A549 (cell line): ENCODE results near the gene FOXK1.

Experiments used
- CEBPB ChIP-seq, 2 experiments: fragments of >200 bp in 1 of 2; sonication (Bioruptor Twin) in 1 of 2; formaldehyde crosslinking in 1 of 2; IDR thresholded peaks; 2 replicates each; pipeline ENCODE4 v1.6.1; 2012 to 2016
- CTCF ChIP-seq: fragments of >200 bp; sonication (Bioruptor Twin); formaldehyde crosslinking; IDR thresholded peaks from 3 replicates; pipeline ENCODE4 v1.5.1; 2016
- E2F6 ChIP-seq: IDR thresholded peaks from 2 replicates; pipeline ENCODE4 v1.6.1; 2012; ENCODE audit warnings: low read depth, borderline replicate concordance
- ESRRA ChIP-seq: fragments of 150-350 bp; IDR thresholded peaks from 2 replicates; pipeline ENCODE4 v1.6.1; 2014; ENCODE audit warnings: mild to moderate bottlenecking, low read length, borderline replicate concordance
- JUN ChIP-seq, 2 experiments: fragments of >200 bp; sonication (Bioruptor Twin); formaldehyde crosslinking; IDR thresholded peaks; 2 replicates in 1 of 2; 3 replicates in 1 of 2; pipeline ENCODE4 v1.6.1; 2016 to 2017
- KDM5A ChIP-seq: fragments of 200-600 bp; sonication (generic); IDR thresholded peaks from 2 replicates; pipeline ENCODE4 v1.6.1; 2016; ENCODE audit warnings: antibody characterized with exemption, mild to moderate bottlenecking
- NR3C1 ChIP-seq: fragments of >200 bp; sonication (Bioruptor Twin); formaldehyde crosslinking; IDR thresholded peaks from 3 replicates; pipeline ENCODE4 v1.6.1; 2017
- PBX3 ChIP-seq: IDR thresholded peaks from 2 replicates; pipeline ENCODE4 v1.6.1; 2012
- POLR2A ChIP-seq: IDR thresholded peaks from 2 replicates; pipeline ENCODE4 v1.6.1; 2012; ENCODE audit warnings: mild to moderate bottlenecking, low read length
- RAD21 ChIP-seq, 2 experiments: fragments of >200 bp in 1 of 2; sonication (Bioruptor Twin) in 1 of 2; formaldehyde crosslinking in 1 of 2; IDR thresholded peaks in 1 of 2; conservative IDR thresholded peaks in 1 of 2; 2 replicates in 1 of 2; 3 replicates in 1 of 2; pipeline ENCODE4 v1.6.1; 2012 to 2018; ENCODE audit warnings: inconsistent platforms in 1 of 2
- REST ChIP-seq: fragments of 200-600 bp; sonication (generic); IDR thresholded peaks from 2 replicates; pipeline ENCODE4 v1.6.1; 2016; ENCODE audit warnings: antibody characterized with exemption, mild to moderate bottlenecking, moderate library complexity
- USF2 ChIP-seq: fragments of 450-650 bp; IDR thresholded peaks from 2 replicates; pipeline ENCODE4 v1.6.1; 2014; ENCODE audit warnings: antibody characterized with exemption

- TF ChIP-seq NR3C1 (no peak), CTCF (no peak), USF2 (no peak), POLR2A (no peak), ESRRA (no peak), JUN (IDR thresholded peaks at IDR 0.05) (no peak), E2F6 (no peak), REST (no peak), CEBPB (IDR thresholded peaks at IDR 0.05) (no peak), KDM5A (no peak), RAD21 (conservative IDR thresholded peaks at IDR 0.05 in 1 of 2, IDR thresholded peaks at IDR 0.05 in 1 of 2) (no peak), PBX3 (no peak)
Measured at GRCh38 chr7:4758111-4758510, 76.0 kb downstream of the FOXK1 start.
